GM12891 (cell line): ENCODE data around the gene SYNDIG1.

Source experiments
- POLR2A ChIP-seq: IDR thresholded peaks from 2 replicates; pipeline ENCODE4 v1.6.1; 2011; ENCODE audit warnings: low read depth, low read length, control low read depth
- POLR2AphosphoS5 ChIP-seq: IDR thresholded peaks from 2 replicates; pipeline ENCODE4 v1.6.1; 2011; ENCODE audit warnings: low read depth, low read length, control low read depth
- SPI1 ChIP-seq: IDR thresholded peaks from 2 replicates; pipeline ENCODE4 v1.6.1; 2011; ENCODE audit warnings: low read depth, low read length, control low read depth
- TAF1 ChIP-seq: IDR thresholded peaks from 2 replicates; pipeline ENCODE4 v1.6.1; 2011; ENCODE audit warnings: low read depth, low read length, control low read depth

GRCh38 chr20:24673678-24674570 lies 204.5 kb downstream of the SYNDIG1 start:
- TF ChIP-seq TAF1 (no peak), POLR2AphosphoS5 (no peak), SPI1 (no peak), POLR2A (no peak)
